ENCODE measurements around the gene UBE2H.
"Not testable (repeated sequence)": the region's sequence is repeated elsewhere in the genome, so short reads cannot be mapped to it uniquely, and the experiment has no call there.

Gene UBE2H

DNA sequence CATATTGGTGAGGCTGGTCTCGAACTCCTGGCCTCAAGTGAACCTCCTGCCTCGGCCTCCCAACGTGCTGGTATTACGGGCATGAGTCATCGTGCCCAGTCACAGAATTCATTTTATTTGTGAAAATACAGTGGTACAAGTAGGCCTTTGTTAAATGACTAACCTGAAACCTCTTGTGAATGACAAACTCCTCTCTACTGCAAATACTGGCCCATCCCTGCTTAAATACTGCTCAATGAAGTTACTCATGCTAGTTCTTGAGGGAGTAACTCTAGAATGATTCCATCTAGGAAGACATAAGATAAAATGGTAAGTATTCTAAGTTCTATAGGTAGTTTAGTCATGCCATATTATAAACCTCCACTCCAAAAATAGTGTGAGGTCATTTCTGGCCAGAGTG lies 80.7 kb downstream of the UBE2H start:
- no peak for DNase-seq (ENCODE audit: low spot score)

DNA sequence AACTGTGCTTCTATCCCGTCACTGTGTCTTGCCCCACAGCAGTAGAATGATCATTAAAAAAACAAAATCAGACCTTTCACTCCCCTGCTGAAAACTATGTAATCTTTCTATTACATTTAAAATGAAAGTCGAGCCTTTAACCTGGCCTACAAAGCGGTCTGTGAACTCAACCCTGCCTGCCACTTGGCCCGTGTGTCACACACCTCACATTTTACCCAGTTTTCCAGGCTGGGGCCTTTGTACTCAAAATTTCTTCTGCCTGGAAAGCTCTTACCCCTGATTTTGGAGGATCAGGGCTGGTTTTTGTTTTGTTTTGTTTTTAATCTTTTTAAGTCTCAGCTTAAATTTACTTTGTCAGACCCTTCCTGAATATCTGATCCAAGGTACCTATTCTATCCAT lies 82.1 kb downstream of the UBE2H start:
- no peak for DNase-seq (ENCODE audit: low spot score)

DNA sequence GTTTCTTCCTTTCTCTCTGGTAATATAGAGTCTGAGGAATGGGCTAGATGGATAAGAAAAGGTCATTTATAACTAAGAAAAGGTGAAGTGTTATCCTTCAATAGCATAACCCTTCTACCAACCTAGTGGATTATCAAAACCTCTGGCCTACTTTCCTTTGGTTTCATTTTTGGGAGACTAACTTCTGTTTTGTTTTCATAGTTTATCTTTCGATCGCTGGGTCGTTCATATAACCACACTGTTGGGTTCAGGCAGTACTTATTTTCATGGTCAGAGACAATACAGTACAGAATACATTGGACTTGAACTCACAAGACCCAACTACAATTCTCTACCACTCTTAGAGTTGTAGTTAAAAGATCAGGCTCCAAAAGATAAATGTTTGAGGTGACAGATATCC lies 86.5 kb downstream of the UBE2H start:
- DNase-seq (ENCODE audit: low spot score): no peak

DNA sequence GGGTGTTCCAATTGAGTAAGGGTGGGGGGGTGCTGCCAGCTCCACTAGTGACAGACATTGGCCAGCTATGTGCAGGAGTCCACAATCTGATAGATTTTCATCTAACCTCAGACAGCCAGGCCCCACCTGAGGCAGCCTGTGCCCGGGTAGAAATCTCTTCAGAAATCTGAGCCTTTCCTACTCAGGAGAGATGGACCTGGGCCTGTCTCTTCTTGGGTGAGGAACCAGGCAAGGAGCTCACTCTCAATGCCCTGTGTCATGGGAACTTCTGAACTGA lies 86.9 kb downstream of the UBE2H start:
- no peak for DNase-seq (ENCODE audit: low spot score)

GRCh38 chr7:129865093-129865924 lies 87.5 kb downstream of the UBE2H start:
- no peak for DNase-seq (ENCODE audit: low spot score)

GRCh38 chr7:129864676-129865075 lies 88.1 kb downstream of the UBE2H start:
- not testable (repeated sequence) for DNase-seq (ENCODE audit: low spot score)

DNA sequence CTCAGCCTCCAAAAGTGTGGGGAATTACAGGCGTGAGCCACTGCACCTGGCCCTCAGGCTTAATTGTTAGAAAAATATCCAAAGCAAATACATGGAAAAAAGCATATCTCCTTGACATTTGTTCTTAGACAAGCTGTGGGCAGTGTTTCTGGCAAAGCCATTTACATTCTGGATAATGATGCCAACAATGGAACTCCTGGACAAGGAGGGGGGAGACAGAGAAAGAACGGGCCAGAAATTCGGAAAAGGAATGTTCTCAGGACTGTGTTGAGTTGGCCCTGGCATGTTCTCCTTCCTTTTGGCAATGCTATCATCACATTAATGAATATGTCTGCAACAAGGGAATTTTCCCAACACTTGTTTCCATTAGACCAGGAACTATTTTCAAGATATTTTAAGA lies 88.7 kb downstream of the UBE2H start:
- peak; percentile 19 for DNase-seq (ENCODE audit: low spot score)

GRCh38 chr7:129862682-129863081 lies 90.1 kb downstream of the UBE2H start:
- no peak for DNase-seq (ENCODE audit: low spot score)

- DNase-seq (ENCODE audit: low spot score): not testable (repeated sequence)
These were observed 92.0 kb downstream of the UBE2H start for GRCh38 chr7:129860784-129861183.

DNA sequence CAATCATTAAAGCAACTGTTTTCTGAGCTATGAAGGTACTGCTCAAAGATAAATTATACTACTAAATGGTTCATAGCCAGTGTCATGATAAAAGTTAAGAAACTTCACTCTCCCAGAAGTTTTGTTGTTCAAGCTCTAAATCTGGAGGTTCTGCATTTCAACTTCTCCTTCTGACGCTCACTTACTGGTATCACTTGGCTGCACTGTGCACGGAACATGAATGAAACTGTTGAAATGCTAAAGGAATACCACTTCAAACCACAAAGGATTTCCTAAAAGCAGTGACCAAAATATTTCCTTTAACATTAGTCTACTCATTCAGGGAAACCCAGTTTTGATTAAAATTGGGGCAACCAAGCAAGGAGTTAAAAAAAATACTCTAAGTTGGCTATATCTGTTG lies 93.6 kb downstream of the UBE2H start:
- no peak for DNase-seq (ENCODE audit: low spot score)

- no peak for DNase-seq (ENCODE audit: low spot score)
These were observed 94.3 kb downstream of the UBE2H start for GRCh38 chr7:129858490-129858889.

GRCh38 chr7:129857313-129857712 lies 95.4 kb downstream of the UBE2H start:
- DNase-seq (ENCODE audit: low spot score): no peak

- no peak for DNase-seq (ENCODE audit: low spot score)
These were observed 96.6 kb downstream of the UBE2H start for GRCh38 chr7:129855935-129856717.

GRCh38 chr7:129855234-129855673 lies 97.5 kb downstream of the UBE2H start:
- DNase-seq (ENCODE audit: low spot score): peak; percentile 48

GRCh38 chr7:129854401-129854800 lies 98.4 kb downstream of the UBE2H start:
- no peak for DNase-seq (ENCODE audit: low spot score)

- no peak for DNase-seq (ENCODE audit: low spot score)
These were observed 99.0 kb downstream of the UBE2H start for GRCh38 chr7:129853661-129854268.

DNA sequence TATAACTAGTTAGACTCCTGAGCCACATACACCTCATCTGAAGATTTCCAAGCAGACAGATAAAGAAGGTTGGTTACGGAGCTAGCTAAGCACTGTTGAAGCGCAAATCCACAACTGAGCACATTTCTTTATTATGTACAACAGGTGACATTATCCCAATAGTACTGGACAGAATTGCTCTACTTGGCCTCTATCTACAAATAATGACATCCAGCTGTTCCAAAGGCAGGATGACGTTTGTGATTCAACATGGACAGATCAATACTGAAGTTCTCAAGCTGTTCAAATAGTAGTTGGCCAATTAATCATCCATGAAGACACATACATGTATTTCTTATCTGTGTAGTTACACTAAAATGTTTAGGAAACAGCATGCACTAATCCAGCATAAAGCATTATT lies 101.0 kb downstream of the UBE2H start:
- DNase-seq (ENCODE audit: low spot score): no peak

- no peak for DNase-seq (ENCODE audit: low spot score)
These were observed 101.6 kb downstream of the UBE2H start for GRCh38 chr7:129851174-129851573.

DNA sequence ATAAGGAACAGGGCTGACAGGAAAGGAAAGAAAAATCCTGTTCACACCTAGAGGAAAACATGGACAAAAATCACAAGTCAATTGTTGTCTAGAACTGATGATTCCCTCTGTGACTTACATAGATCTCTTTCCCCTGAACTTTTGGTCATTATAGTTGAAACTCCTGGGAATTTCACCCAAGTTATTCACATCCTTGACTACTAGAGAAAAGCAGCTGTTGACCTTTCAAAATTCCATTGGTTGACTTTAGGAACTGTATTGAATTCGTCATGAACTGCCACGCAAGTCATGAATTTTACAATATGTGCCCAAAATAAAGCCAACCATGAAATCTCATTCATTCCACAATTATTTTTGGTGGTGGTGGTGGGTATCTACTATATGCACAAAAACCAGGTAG lies 104.3 kb downstream of the UBE2H start:
- DNase-seq (ENCODE audit: low spot score): no peak

GRCh38 chr7:129845972-129846327 lies 106.8 kb downstream of the UBE2H start:
- peak; percentile 76 for DNase-seq (ENCODE audit: low spot score)

DNA sequence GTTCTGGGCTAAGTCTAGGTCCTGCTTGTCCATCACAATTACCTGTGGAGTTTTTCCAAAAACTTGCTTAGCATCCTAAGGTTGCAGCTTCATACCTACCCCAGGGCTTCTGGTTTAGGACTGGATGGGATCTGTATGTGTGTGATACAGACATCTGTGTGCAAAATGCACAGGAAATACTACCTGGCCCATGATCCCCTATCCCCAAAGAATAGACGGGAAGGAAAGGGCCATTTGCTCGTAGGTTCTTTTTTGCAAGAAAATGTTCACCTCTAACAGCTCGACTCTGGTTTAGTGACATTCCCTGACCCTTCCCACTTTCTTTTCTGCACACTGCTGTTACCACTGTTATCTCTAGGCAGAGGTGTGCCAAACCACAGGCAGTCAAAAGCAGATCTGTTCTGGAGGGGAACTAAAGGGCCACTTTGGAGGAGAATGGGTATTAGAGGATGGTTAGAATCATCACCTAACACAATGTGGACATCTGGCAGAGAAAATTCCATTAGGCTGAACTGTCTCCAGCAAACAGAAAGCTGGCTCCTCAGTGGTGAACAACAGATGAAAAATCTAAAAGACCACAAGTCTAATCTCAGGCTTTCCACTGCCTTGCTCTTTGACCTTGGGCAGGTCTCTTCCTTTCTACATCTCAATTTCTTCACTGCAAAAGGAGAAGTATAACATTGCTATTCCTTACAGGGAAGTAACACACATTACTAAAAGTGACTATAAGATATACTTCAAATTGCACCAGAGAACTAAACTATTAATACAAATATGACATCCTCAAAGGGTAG lies 107.4 kb downstream of the UBE2H start:
- DNase-seq (ENCODE audit: low spot score): peak; percentile 64

Data from AG08395 (cell line).